DOHH2 (cell line): Measurements from ENCODE around the gene SEZ6L2.

Source experiments
- H3F3A ChIP-seq: fragments of 200-600 bp; sonication (generic), shearing (Covaris generic); 2 replicates; pipeline ENCODE4 v1.6.0; 2016; ENCODE audit warnings: antibody characterized with exemption, mild to moderate bottlenecking; ENCODE audit not compliant: control insufficient read depth, insufficient read depth
- H3K27ac ChIP-seq: fragments of 200-600 bp; sonication (generic); 2 replicates; pipeline ENCODE4 v1.5.1; 2014; ENCODE audit warnings: low read depth, mild to moderate bottlenecking, low read length, moderate library complexity
- H3K27me3 ChIP-seq: fragments of 200-600 bp; sonication (generic); 2 replicates; pipeline ENCODE4 v1.6.1; 2014; ENCODE audit warnings: mild to moderate bottlenecking, low read length, mixed read lengths; ENCODE audit not compliant: control insufficient read depth
- H3K36me3 ChIP-seq: fragments of 200-600 bp; sonication (generic); 2 replicates; pipeline ENCODE4 v1.6.1; 2014; ENCODE audit warnings: mild to moderate bottlenecking, low read length, moderate library complexity, mixed read lengths; ENCODE audit not compliant: control insufficient read depth
- H3K4me1 ChIP-seq: fragments of 200-600 bp; sonication (generic); 2 replicates; pipeline ENCODE4 v1.6.1; 2014; ENCODE audit warnings: mild to moderate bottlenecking, low read length, mixed read lengths; ENCODE audit not compliant: control insufficient read depth
- H3K4me2 ChIP-seq: fragments of 200-600 bp; sonication (generic); 2 replicates; pipeline ENCODE4 v1.6.0; 2014; ENCODE audit warnings: mild to moderate bottlenecking, low read length, moderate library complexity
- H3K4me3 ChIP-seq: fragments of 200-600 bp; sonication (generic); 2 replicates; pipeline ENCODE4 v1.5.1; 2014; ENCODE audit warnings: mild to moderate bottlenecking, low read length, mixed read lengths
- H3K79me2 ChIP-seq: fragments of 200-600 bp; sonication (generic); 2 replicates; pipeline ENCODE4 v1.6.1; 2014; ENCODE audit warnings: mild to moderate bottlenecking, low read length, mixed read lengths; ENCODE audit not compliant: control insufficient read depth
- H3K9me2 ChIP-seq: fragments of 200-600 bp; sonication (generic); replicated peaks from 2 replicates; pipeline ENCODE4 v1.6.1; 2014; ENCODE audit warnings: mild to moderate bottlenecking, low read length, mixed read lengths; ENCODE audit not compliant: control insufficient read depth
- H3K9me3 ChIP-seq: fragments of 200-600 bp; sonication (generic); 2 replicates; pipeline ENCODE4 v1.6.1; 2014; ENCODE audit warnings: antibody characterized with exemption, low read length, mixed read lengths; ENCODE audit not compliant: control insufficient read depth, insufficient read depth
- H4K20me1 ChIP-seq: fragments of 200-600 bp; sonication (generic); 2 replicates; pipeline ENCODE4 v1.6.0; 2014; ENCODE audit warnings: low read depth, mild to moderate bottlenecking, antibody characterized with exemption, low read length, moderate library complexity; ENCODE audit not compliant: control insufficient read depth, insufficient read depth
- EZH2phosphoT487 ChIP-seq: fragments of 200-600 bp; sonication (generic); IDR thresholded peaks from 2 replicates; pipeline ENCODE4 v1.6.1; 2017; ENCODE audit warnings: borderline replicate concordance, mild to moderate bottlenecking, antibody characterized with exemption, low read length, moderate library complexity, mixed read lengths
- TF ChIP-seq, protein P1 (sequence below): fragments of 200-600 bp; sonication (generic); IDR thresholded peaks from one replicate; pipeline ENCODE4 v1.5.1; 2014; ENCODE audit warnings: antibody characterized with exemption, mild to moderate bottlenecking, low read depth, low read length; ENCODE audit not compliant: poor library complexity, severe bottlenecking

SEZ6L2 gene

DNA sequence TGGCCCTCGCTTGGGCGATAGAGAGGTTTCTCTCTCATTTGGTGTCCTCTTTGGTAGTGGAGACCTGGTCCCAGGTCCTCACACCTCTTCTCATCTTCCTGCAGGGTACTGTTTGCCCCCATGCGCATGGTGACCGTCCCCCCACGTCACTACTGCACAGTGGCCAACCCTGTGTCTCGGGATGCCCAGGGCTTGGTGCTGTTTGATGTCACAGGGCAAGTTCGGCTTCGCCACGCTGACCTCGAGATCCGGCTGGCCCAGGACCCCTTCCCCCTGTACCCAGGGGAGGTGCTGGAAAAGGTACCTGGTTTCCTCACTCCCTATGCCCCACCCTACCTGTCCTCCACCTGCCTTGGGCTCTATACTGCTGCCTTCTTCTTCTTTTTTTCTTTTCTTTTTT lies 68.6 kb downstream of the SEZ6L2 start:
- Histone ChIP-seq H3K27me3 (peaks cover 13% of the 10 kb centered on the region; the same call in 1 of the 2 replicates), H3K4me1 (no peaks in the 10 kb centered on the region), H3K79me2 (no peaks in the 10 kb centered on the region), H3K36me3 (no peaks in the 10 kb centered on the region), H3F3A (no peaks in the 10 kb centered on the region), H3K9me2 (no peaks in the 10 kb centered on the region), H3K4me2 (no peak overlapping the region), H3K9me3 (no peaks in the 10 kb centered on the region), H3K4me3 (no peak overlapping the region), H4K20me1 (no peaks in the 10 kb centered on the region), H3K27ac (no peak overlapping the region)
- TF ChIP-seq, protein P1, sequence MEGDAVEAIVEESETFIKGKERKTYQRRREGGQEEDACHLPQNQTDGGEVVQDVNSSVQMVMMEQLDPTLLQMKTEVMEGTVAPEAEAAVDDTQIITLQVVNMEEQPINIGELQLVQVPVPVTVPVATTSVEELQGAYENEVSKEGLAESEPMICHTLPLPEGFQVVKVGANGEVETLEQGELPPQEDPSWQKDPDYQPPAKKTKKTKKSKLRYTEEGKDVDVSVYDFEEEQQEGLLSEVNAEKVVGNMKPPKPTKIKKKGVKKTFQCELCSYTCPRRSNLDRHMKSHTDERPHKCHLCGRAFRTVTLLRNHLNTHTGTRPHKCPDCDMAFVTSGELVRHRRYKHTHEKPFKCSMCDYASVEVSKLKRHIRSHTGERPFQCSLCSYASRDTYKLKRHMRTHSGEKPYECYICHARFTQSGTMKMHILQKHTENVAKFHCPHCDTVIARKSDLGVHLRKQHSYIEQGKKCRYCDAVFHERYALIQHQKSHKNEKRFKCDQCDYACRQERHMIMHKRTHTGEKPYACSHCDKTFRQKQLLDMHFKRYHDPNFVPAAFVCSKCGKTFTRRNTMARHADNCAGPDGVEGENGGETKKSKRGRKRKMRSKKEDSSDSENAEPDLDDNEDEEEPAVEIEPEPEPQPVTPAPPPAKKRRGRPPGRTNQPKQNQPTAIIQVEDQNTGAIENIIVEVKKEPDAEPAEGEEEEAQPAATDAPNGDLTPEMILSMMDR = no peak
- no peak for TF ChIP-seq EZH2phosphoT487

DNA sequence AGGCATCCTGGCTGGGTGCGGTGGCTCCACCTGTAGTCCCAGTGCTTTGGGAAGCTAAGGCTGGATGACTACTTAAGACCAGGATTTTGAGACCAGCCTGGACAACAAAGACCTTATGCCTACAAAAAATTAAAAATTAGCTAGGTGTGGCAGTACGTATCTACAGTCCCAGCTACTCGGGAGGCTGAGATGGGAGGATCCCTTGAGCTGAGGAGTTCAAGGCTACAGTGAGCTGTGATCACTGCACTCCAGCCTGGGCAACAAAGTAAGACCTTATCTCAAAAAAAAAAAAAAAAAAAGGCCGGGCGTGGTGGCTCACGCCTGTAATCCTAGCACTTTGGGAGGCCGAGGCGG lies 73.0 kb downstream of the SEZ6L2 start:
- H3K9me2 ChIP-seq = no peaks in the 10 kb centered on the region
- H3K4me2 ChIP-seq = no peak overlapping the region
- no peak overlapping the region for H3K4me3 ChIP-seq
- H4K20me1 ChIP-seq = peaks cover 4% of the 10 kb centered on the region; the same call in 1 of the 2 replicates
- 0 out of 2 replicates have a peak, but pooled peaks cover under 1% of the 10 kb centered on the region for H3K79me2 ChIP-seq
- no peak overlapping the region for H3K27ac ChIP-seq
- no peaks in the 10 kb centered on the region for H3K9me3 ChIP-seq
- no peak for TF ChIP-seq EZH2phosphoT487
- TF ChIP-seq, protein P1 = no peak
- peaks cover 10% of the 10 kb centered on the region for H3K4me1 ChIP-seq
- H3K27me3 ChIP-seq = peaks cover 13% of the 10 kb centered on the region; the same call in 1 of the 2 replicates
- peaks cover 5% of the 10 kb centered on the region; the same call in 1 of the 2 replicates for H3K36me3 ChIP-seq
- H3F3A ChIP-seq = no peaks in the 10 kb centered on the region

DNA sequence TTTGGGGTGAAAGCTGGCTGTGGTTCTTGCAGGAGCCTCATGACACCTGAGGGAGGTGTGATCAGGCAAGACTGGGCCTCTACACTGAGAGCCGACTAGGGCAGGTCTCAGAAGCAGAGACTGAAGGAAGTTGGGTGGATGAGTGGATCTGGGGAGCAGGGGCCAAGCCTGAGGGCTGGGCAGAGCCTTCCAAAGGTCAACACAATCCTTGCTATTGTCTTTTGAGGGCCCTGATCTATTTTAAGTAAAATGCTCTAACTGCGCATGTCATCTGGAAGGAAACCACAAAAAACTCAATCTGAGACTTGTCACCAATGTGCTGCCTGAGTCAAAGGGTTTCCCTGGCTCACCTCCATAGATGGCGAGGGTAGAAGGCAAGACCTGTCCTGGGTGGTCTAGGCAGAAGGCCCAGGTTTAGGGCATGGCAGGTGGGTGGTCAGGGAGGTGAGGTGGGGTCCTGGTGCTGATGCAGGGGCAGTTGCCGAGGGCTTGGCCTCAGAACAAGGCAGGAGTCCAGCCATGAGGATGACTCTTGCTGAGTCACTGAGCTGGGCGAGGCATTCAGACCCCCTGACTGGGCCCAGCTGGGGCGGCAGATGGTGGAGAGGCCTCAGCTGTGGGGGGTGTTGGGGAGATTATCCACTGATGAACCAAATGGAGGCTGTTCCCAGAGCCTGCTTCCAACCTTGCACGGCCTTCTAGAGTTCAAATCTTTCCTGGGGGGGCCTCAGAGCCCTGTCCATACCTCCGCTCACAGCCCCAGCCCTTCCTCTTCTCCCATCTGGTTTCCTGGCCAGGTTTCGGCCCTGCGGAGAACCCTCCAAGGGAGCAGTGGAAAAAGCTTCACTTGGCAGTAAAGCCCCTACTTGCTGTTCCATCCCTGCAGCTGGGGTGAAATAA lies 74.0 kb downstream of the SEZ6L2 start:
- H3K9me2 ChIP-seq = no peaks in the 10 kb centered on the region
- H3K4me2 ChIP-seq = no peak overlapping the region
- H3K4me1 ChIP-seq = peaks cover 20% of the 10 kb centered on the region
- peaks cover 13% of the 10 kb centered on the region; the same call in 1 of the 2 replicates for H3K27me3 ChIP-seq
- H3K9me3 ChIP-seq = no peaks in the 10 kb centered on the region
- peaks cover 14% of the 10 kb centered on the region for H3K36me3 ChIP-seq
- TF ChIP-seq EZH2phosphoT487 = no peak
- TF ChIP-seq, protein P1 = no peak
- no peak overlapping the region for H3K27ac ChIP-seq
- no peaks in the 10 kb centered on the region for H3F3A ChIP-seq
- no peak overlapping the region for H3K4me3 ChIP-seq
- peaks cover 7% of the 10 kb centered on the region; the same call in 1 of the 2 replicates for H4K20me1 ChIP-seq
- H3K79me2 ChIP-seq = peaks cover 8% of the 10 kb centered on the region; the same call in 1 of the 2 replicates
